ENCODE results near the gene ZNF750. TPM values are rescaled to one million over a fixed set of nuclear protein-coding genes. Genes with fewer than 3 reads are reported as not detected.

Gene ZNF750
- total and polyA plus RNA-seq, 10 of the 15 experiments (the other 5 are each of a cell fraction or from before 2014, with no cell fraction given), result 0.06 TPM; not detected in 9

DNA sequence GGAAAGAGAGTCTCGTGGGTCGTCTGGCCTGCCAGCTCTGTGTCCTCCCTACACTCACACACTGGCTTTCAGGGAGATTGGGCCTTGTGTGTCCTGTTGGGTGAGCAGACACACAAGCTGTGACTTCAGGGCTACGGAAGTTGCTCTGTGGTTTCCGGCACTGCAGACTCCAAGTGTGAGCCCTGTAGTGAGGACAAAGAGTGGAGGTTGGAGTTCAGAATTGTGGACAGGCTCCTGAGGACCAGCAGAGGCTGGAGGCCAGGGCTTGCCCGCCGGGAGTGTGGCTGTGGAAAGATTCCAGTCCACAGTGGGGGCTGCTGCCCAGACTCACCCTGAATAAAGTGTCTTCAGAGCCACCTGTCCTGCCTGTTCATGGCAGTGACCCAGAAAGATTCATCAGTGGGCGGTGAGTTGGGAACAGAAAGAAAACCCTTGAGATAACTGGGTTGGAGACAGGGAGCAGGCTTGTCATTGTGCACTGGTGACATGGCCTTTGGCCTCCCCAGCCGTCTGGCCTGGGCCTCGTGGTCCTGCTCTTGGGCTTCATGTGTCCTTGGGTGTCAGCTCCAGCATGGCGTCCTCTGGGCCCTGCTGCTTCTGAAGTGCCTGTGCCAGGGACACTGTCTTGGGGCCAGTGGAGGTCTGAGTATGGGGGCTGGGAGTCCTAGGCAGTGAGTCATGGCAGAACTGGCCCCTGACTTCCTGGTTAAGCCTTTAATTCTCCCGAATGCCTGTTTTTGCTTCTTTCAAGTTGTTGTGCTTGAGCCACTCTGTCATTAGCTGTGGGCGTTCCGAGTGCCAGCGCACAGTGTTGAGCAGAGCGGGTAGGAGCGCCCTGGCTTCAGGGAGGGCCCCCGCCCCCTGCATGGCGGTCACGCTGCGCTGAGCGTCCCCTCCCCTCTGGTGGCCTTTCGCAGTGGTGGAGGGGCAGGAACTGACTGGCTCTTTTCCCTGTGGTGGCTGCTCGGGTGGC lies 19.9 kb upstream of the ZNF750 start (continued):
- TF ChIP-seq, protein P1, sequence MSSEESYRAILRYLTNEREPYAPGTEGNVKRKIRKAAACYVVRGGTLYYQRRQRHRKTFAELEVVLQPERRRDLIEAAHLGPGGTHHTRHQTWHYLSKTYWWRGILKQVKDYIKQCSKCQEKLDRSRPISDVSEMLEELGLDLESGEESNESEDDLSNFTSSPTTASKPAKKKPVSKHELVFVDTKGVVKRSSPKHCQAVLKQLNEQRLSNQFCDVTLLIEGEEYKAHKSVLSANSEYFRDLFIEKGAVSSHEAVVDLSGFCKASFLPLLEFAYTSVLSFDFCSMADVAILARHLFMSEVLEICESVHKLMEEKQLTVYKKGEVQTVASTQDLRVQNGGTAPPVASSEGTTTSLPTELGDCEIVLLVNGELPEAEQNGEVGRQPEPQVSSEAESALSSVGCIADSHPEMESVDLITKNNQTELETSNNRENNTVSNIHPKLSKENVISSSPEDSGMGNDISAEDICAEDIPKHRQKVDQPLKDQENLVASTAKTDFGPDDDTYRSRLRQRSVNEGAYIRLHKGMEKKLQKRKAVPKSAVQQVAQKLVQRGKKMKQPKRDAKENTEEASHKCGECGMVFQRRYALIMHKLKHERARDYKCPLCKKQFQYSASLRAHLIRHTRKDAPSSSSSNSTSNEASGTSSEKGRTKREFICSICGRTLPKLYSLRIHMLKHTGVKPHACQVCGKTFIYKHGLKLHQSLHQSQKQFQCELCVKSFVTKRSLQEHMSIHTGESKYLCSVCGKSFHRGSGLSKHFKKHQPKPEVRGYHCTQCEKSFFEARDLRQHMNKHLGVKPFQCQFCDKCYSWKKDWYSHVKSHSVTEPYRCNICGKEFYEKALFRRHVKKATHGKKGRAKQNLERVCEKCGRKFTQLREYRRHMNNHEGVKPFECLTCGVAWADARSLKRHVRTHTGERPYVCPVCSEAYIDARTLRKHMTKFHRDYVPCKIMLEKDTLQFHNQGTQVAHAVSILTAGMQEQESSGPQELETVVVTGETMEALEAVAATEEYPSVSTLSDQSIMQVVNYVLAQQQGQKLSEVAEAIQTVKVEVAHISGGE (CRISPR knock-in tag; IDR thresholded peaks at IDR 0.05), result no peak
- TF ChIP-seq, protein P2, sequence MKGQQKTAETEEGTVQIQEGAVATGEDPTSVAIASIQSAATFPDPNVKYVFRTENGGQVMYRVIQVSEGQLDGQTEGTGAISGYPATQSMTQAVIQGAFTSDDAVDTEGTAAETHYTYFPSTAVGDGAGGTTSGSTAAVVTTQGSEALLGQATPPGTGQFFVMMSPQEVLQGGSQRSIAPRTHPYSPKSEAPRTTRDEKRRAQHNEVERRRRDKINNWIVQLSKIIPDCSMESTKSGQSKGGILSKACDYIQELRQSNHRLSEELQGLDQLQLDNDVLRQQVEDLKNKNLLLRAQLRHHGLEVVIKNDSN (IDR thresholded peaks at IDR 0.05; ENCODE audit: borderline replicate concordance, extremely low read length, insufficient read depth, low read depth, low read length), result no peak
- no peak for TF ChIP-seq JUNB (IDR thresholded peaks at IDR 0.05)
- TF ChIP-seq ZNF274 (IDR thresholded peaks at IDR 0.05; ENCODE audit: insufficient read depth, insufficient read length), result no peak
- no peak for TF ChIP-seq ZSCAN29 (IDR thresholded peaks at IDR 0.05)
- TF ChIP-seq MEF2B (IDR thresholded peaks at IDR 0.05; ENCODE audit: partially characterized antibody, poor library complexity, severe bottlenecking), result peak; percentile 25
- TF ChIP-seq, protein P3, sequence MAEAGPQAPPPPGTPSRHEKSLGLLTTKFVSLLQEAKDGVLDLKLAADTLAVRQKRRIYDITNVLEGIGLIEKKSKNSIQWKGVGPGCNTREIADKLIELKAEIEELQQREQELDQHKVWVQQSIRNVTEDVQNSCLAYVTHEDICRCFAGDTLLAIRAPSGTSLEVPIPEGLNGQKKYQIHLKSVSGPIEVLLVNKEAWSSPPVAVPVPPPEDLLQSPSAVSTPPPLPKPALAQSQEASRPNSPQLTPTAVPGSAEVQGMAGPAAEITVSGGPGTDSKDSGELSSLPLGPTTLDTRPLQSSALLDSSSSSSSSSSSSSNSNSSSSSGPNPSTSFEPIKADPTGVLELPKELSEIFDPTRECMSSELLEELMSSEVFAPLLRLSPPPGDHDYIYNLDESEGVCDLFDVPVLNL (IDR thresholded peaks at IDR 0.05; ENCODE audit: low read depth, low read length), result no peak
- TF ChIP-seq CBFB (IDR thresholded peaks at IDR 0.05; ENCODE audit: low read depth), result no peak
- TF ChIP-seq, protein P4, sequence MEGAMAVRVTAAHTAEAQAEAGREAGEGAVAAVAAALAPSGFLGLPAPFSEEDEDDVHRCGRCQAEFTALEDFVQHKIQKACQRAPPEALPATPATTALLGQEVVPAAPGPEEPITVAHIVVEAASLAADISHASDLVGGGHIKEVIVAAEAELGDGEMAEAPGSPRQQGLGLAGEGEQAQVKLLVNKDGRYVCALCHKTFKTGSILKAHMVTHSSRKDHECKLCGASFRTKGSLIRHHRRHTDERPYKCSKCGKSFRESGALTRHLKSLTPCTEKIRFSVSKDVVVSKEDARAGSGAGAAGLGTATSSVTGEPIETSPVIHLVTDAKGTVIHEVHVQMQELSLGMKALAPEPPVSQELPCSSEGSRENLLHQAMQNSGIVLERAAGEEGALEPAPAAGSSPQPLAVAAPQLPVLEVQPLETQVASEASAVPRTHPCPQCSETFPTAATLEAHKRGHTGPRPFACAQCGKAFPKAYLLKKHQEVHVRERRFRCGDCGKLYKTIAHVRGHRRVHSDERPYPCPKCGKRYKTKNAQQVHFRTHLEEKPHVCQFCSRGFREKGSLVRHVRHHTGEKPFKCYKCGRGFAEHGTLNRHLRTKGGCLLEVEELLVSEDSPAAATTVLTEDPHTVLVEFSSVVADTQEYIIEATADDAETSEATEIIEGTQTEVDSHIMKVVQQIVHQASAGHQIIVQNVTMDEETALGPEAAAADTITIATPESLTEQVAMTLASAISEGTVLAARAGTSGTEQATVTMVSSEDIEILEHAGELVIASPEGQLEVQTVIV (IDR thresholded peaks at IDR 0.05; ENCODE audit: borderline replicate concordance, partially characterized antibody), result no peak
- peak; percentile 50; the same call in 1 of the 2 replicates for TF ChIP-seq RB1 (IDR thresholded peaks at IDR 0.05; ENCODE audit: borderline replicate concordance)
- 0 out of 4 replicates have a peak, but pooled peaks have one; percentile 6 to 16 for TF ChIP-seq EP300 (IDR thresholded peaks at IDR 0.05; ENCODE audit: borderline replicate concordance in 1 of 2, control insufficient read depth in 1 of 2, low read depth in 2 of 2, low read length in 2 of 2)
- no peak for TF ChIP-seq HDAC2 (IDR thresholded peaks at IDR 0.05)
- no peak; the same call in 1 of the 2 replicates for TF ChIP-seq DPF2 (IDR thresholded peaks at IDR 0.05)
- TF ChIP-seq EED (IDR thresholded peaks at IDR 0.05; ENCODE audit: low read depth), result no peak
- 0 out of 2 replicates have a peak, but pooled peaks have one; percentile 8 for TF ChIP-seq RCOR1 (conservative IDR thresholded peaks at IDR 0.05; ENCODE audit: low read depth, low read length)
- no peak for TF ChIP-seq YBX1 (IDR thresholded peaks at IDR 0.05)
- no peak; the same call in 1 of the 2 replicates for TF ChIP-seq TAF1 (IDR thresholded peaks at IDR 0.05; ENCODE audit: borderline replicate concordance, low read depth, low read length)
- TF ChIP-seq HDAC6 (IDR thresholded peaks at IDR 0.05; ENCODE audit: unreplicated experiment), result no peak
